HepG2 (cell line): ENCODE results near the gene PDE9A. TPM values are rescaled to one million over a fixed set of nuclear protein-coding genes. Genes with fewer than 3 reads are reported as not detected.

ENCODE experiments used
- ATAC-seq: fragments of 200-7000 bp; cut with Tn5 transposase; 3 replicates; pipeline ENCODE4 v1.9.1; 2020; ENCODE audit warnings: mild to moderate bottlenecking, moderate library complexity
- BruUV-seq: library from RNA; stranded (reverse); fragments of 400-500 nt; replicated peaks from 2 replicates; lab custom pipeline; 2021; lab: Mats Ljungman, UMichigan
- CTCF ChIA-PET: fragments of 300-600 bp; formaldehyde crosslinking; extraction: SDS; loops from one replicate; lab custom pipeline; 2021; ENCODE audit warnings: low total read pairs, inconsistent platforms, low intra/inter-chr PET ratio; lab: Yijun Ruan, JAX
- POLR2A ChIA-PET: fragments of 350-600 bp; sonication (Branson Sonifier 250); formaldehyde crosslinking; loops from one replicate; lab custom pipeline; 2020; ENCODE audit warnings: antibody characterized with exemption, inconsistent platforms; lab: Yijun Ruan, JAX
- DNase-seq: peaks from one replicate; pipeline ENCODE4 v3.0.0-alpha.2; 2015; ENCODE audit warnings: low spot score
- FAIRE-seq: peaks from 3 replicates; lab custom pipeline; 2011; peaks lifted over from hg19 to GRCh38; lab: Jason Lieb, UNC
- H2AFZ ChIP-seq: one replicate; pipeline ENCODE4 v1.6.1; 2011; ENCODE audit warnings: low read length, inconsistent platforms
- H3K27ac ChIP-seq: fragments of 300-600 bp; 3 replicates; pipeline ENCODE4 v1.8.0; 2011; ENCODE audit warnings: mixed run types, mild to moderate bottlenecking, mixed read lengths, low read length, inconsistent platforms; ENCODE audit not compliant: insufficient read depth; ENCODE audit errors: extremely low read length
- H3K27me3 ChIP-seq, 2 experiments: fragments of 200-600 bp in 1 of 2; 2 replicates in 1 of 2; 3 replicates in 1 of 2; pipeline versions ENCODE4 v1.6.0 to v1.8.0; 2011; ENCODE audit warnings: low read length in 2 of 2, mild to moderate bottlenecking in 2 of 2, moderate library complexity in 2 of 2, inconsistent platforms in 1 of 2; ENCODE audit not compliant: insufficient read depth in 2 of 2, control insufficient read depth in 1 of 2
- H3K36me3 ChIP-seq, 2 experiments: fragments of 200-600 bp in 1 of 2; replicated peaks in 1 of 2; 2 replicates in 1 of 2; 3 replicates in 1 of 2; pipeline versions ENCODE4 v1.5.1 to v1.8.0; 2011; ENCODE audit warnings: low read length in 2 of 2, inconsistent platforms in 1 of 2; ENCODE audit not compliant: insufficient read depth in 2 of 2, control insufficient read depth in 1 of 2
- H3K4me1 ChIP-seq: 2 replicates; pipeline ENCODE4 v1.5.1; 2012; ENCODE audit warnings: low read length, inconsistent platforms; ENCODE audit not compliant: insufficient read depth
- H3K4me2 ChIP-seq: 2 replicates; pipeline ENCODE4 v1.6.0; 2011; ENCODE audit warnings: low read depth, low read length, inconsistent platforms
- H3K4me3 ChIP-seq, 3 experiments: fragments of 200-600 bp in 1 of 3; sonication (generic), shearing (Covaris generic) in 1 of 3; replicated peaks in 1 of 3; 2 replicates each; pipeline ENCODE4 v1.5.1; 2011 to 2016; ENCODE audit warnings: low read length in 3 of 3, inconsistent platforms in 2 of 3, low read depth in 2 of 3, mild to moderate bottlenecking in 2 of 3, control low read depth in 1 of 3, mixed read lengths in 1 of 3; ENCODE audit not compliant: insufficient read depth in 1 of 3
- H3K79me2 ChIP-seq: one replicate; pipeline ENCODE4 v1.6.1; 2011; ENCODE audit warnings: low read length, inconsistent platforms; ENCODE audit not compliant: insufficient read depth
- H3K9ac ChIP-seq: 2 replicates; pipeline ENCODE4 v1.6.0; 2011; ENCODE audit warnings: mild to moderate bottlenecking, low read depth, low read length, inconsistent platforms; ENCODE audit not compliant: insufficient read depth
- H3K9me3 ChIP-seq: 2 replicates; pipeline ENCODE4 v1.5.1; 2012; ENCODE audit warnings: mild to moderate bottlenecking, low read length
- H4K20me1 ChIP-seq: 2 replicates; pipeline ENCODE4 v1.6.0; 2011; ENCODE audit warnings: inconsistent platforms, mild to moderate bottlenecking, low read length, moderate library complexity; ENCODE audit not compliant: insufficient read depth
- ATF2 ChIP-seq: sonication (generic); formaldehyde crosslinking; IDR thresholded peaks from 2 replicates; pipeline ENCODE4 v1.4.0; 2020; ENCODE audit warnings: missing genetic modification reagents
- CAMTA2 ChIP-seq: sonication (generic); formaldehyde crosslinking; IDR thresholded peaks from 2 replicates; pipeline ENCODE4 v1.4.0; 2020; ENCODE audit warnings: mild to moderate bottlenecking, missing genetic modification reagents, borderline replicate concordance
- FOSL1 ChIP-seq: sonication (generic); formaldehyde crosslinking; IDR thresholded peaks from 2 replicates; pipeline ENCODE4 v1.9.0; 2021; ENCODE audit warnings: missing genetic modification reagents, borderline replicate concordance
- HNF1A ChIP-seq, 2 experiments: sonication (generic) in 1 of 2; formaldehyde crosslinking in 1 of 2; IDR thresholded peaks; 2 replicates each; pipeline versions ENCODE4 v1.4.0 to v1.6.1; 2016 to 2020; ENCODE audit warnings: borderline replicate concordance in 1 of 2, low read depth in 1 of 2, mild to moderate bottlenecking in 1 of 2, missing genetic modification reagents in 1 of 2
- HNRNPH1 ChIP-seq: fragments of 200-400 bp; formaldehyde crosslinking; optimal IDR thresholded peaks from 2 replicates; pipeline ENCODE3; 2017; ENCODE audit warnings: mild to moderate bottlenecking, low read depth, low read length
- IRF1 ChIP-seq: sonication (generic); formaldehyde crosslinking; IDR thresholded peaks from 2 replicates; pipeline ENCODE4 v1.4.0; 2020; ENCODE audit warnings: low read depth, mild to moderate bottlenecking, missing genetic modification reagents
- MED1 ChIP-seq: sonication (generic); formaldehyde crosslinking; IDR thresholded peaks from 2 replicates; pipeline ENCODE4 v1.4.0; 2020; ENCODE audit warnings: missing genetic modification reagents
- PRDM4 ChIP-seq: sonication (generic); formaldehyde crosslinking; IDR thresholded peaks from 2 replicates; pipeline ENCODE4 v1.9.0; 2021; ENCODE audit warnings: missing genetic modification reagents, borderline replicate concordance
- ZNF496 ChIP-seq: sonication (generic); formaldehyde crosslinking; IDR thresholded peaks from 2 replicates; pipeline ENCODE4 v1.8.1; 2023; ENCODE audit warnings: mild to moderate bottlenecking, moderate library complexity, missing genetic modification reagents; ENCODE audit not compliant: insufficient replicate concordance
- ZUFSP ChIP-seq: sonication (generic); formaldehyde crosslinking; IDR thresholded peaks from 2 replicates; pipeline ENCODE4 v1.9.0; 2021; ENCODE audit warnings: missing genetic modification reagents, mild to moderate bottlenecking, borderline replicate concordance
- WGBS: methylation state at CpG from one replicate; pipeline ENCODE4 v1.1.6; 2017; ENCODE audit warnings: low lambda C conversion rate; 5-methylcytosine and 5-hydroxymethylcytosine counted together
- in situ Hi-C: cut with HindIII; loops from 2 replicates; pipeline ENCODE4 v1.10.0; 2017; ENCODE audit warnings: low pct_unique_long_range_greater_than_20kb; ENCODE audit not compliant: extremely low pct_ligation_motif_present
- intact Hi-C: fragments of 100-400 bp; cut with micrococcal nuclease; formaldehyde crosslinking; loops from one replicate; pipeline ENCODE4 v1.10.0; 2022; ENCODE audit not compliant: unreplicated experiment
- polyA plus RNA-seq, 8 experiments: library from polyadenylated mRNA; depleted of rRNA in 3 of 8; stranded (reverse) in 7 of 8; unstranded in 1 of 8; fragments of >200 nt; fragmentation: Illumina TruSeq in 4 of 8; extraction: Trizol in 4 of 8; gene quantifications; 2 replicates each; pipeline versions ENCODE4 v1.2.1 to v1.2.3, GENCODE V29; 2011 to 2016; ENCODE audit warnings: low read depth in 4 of 8, missing spikeins in 1 of 8, mixed read lengths in 1 of 8; ENCODE audit not compliant: insufficient read depth in 1 of 8
- total RNA-seq, 5 experiments: library from RNA; depleted of rRNA; stranded (reverse); fragments of >200 nt; fragmentation: Illumina TruSeq; extraction: Trizol; gene quantifications; 2 replicates each; pipeline ENCODE4 v1.2.3, GENCODE V29; 2016; ENCODE audit warnings: low read depth in 1 of 5

PDE9A gene
- total and polyA plus RNA-seq, 2 of the 13 experiments (the other 11 are each of a cell fraction or from before 2014, with no cell fraction given): 4.6 to 19.7 TPM

GRCh38 chr21:42765656-42766055 is 112.2 kb downstream of the PDE9A start:
- Histone ChIP-seq H3K27me3 (no peaks in the 10 kb centered on the region), H3K4me3 (no peak overlapping the region), H3K36me3 (peaks cover 10 to 18% of the 10 kb centered on the region in 2 experiments; a peak in 4 of 5 replicates), H3K4me1 (peaks cover 31% of the 10 kb centered on the region), H3K79me2 (no peaks in the 10 kb centered on the region), H2AFZ (no peak overlapping the region), H4K20me1 (no peaks in the 10 kb centered on the region), H3K9me3 (no peaks in the 10 kb centered on the region), H3K9ac (no peak overlapping the region), H3K4me2 (no peak overlapping the region), H3K27ac (no peak overlapping the region)
- ATAC-seq (no peak), FAIRE-seq (no peak), DNase-seq (no peak)
- CTCF ChIA-PET: no interaction called here
- POLR2A ChIA-PET: no interaction called here
- in situ Hi-C loops (loop anchor here (10.0 to 25.0 kb wide), 2 partner anchors 61 to 103 kb away; partner anchors contain the start of gene PDE9A), intact Hi-C loops (no loop called here)
- no TSS peak for BruUV-seq
- 100% methylated on average over 4 of the region's 4 CpGs for WGBS
- TF ChIP-seq PRDM4 (CRISPR knock-in tag) (no peak), HNF1A (IDR thresholded peaks at IDR 0.05; ENCODE audit: low read depth) (no peak), HNF1A (CRISPR knock-in tag; IDR thresholded peaks at IDR 0.05; ENCODE audit: borderline replicate concordance) (no peak), CAMTA2 (CRISPR knock-in tag) (no peak), ATF2 (CRISPR knock-in tag) (no peak), FOSL1 (CRISPR knock-in tag) (no peak), HNRNPH1 (no peak), IRF1 (CRISPR knock-in tag) (no peak), ZUFSP (CRISPR knock-in tag) (no peak), MED1 (CRISPR knock-in tag) (no peak), ZNF496 (CRISPR knock-in tag) (no peak)
